ENCODE results near the gene BIRC2.

DNA sequence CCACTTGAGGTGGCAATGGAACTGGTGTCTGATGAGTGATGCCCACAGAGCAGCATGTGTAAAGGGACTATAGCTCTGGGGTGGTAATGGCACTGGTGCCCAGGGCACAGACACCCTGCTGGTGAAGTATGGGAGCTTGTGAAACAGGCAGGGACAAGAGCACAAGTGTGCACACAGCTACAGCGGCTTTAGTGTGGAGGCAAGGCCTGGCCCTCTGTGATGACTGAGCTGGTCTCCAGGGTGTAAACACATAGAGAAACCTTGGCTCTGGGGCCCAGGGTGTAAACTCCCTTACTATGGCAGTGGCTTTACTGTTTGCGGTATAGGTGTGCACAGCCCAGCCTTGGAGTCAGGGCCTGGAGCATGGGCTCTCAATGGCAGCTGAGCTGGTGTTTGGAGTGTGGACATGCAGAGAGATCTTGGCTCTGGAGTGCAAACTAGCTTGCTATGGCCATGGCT lies 46.3 kb downstream of the BIRC2 start:
- TF ChIP-seq, protein P1, sequence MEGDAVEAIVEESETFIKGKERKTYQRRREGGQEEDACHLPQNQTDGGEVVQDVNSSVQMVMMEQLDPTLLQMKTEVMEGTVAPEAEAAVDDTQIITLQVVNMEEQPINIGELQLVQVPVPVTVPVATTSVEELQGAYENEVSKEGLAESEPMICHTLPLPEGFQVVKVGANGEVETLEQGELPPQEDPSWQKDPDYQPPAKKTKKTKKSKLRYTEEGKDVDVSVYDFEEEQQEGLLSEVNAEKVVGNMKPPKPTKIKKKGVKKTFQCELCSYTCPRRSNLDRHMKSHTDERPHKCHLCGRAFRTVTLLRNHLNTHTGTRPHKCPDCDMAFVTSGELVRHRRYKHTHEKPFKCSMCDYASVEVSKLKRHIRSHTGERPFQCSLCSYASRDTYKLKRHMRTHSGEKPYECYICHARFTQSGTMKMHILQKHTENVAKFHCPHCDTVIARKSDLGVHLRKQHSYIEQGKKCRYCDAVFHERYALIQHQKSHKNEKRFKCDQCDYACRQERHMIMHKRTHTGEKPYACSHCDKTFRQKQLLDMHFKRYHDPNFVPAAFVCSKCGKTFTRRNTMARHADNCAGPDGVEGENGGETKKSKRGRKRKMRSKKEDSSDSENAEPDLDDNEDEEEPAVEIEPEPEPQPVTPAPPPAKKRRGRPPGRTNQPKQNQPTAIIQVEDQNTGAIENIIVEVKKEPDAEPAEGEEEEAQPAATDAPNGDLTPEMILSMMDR (IDR thresholded peaks at IDR 0.05; ENCODE audit: low read length), result 0 out of 2 replicates have a peak, but pooled peaks have one; percentile 9
- TF ChIP-seq EZH2 (IDR thresholded peaks at IDR 0.05; ENCODE audit: borderline replicate concordance, low read length), result no peak

Data from OCI-LY1 (cell line).